ENCODE measurements around the gene TCERG1L.

Gene TCERG1L

DNA sequence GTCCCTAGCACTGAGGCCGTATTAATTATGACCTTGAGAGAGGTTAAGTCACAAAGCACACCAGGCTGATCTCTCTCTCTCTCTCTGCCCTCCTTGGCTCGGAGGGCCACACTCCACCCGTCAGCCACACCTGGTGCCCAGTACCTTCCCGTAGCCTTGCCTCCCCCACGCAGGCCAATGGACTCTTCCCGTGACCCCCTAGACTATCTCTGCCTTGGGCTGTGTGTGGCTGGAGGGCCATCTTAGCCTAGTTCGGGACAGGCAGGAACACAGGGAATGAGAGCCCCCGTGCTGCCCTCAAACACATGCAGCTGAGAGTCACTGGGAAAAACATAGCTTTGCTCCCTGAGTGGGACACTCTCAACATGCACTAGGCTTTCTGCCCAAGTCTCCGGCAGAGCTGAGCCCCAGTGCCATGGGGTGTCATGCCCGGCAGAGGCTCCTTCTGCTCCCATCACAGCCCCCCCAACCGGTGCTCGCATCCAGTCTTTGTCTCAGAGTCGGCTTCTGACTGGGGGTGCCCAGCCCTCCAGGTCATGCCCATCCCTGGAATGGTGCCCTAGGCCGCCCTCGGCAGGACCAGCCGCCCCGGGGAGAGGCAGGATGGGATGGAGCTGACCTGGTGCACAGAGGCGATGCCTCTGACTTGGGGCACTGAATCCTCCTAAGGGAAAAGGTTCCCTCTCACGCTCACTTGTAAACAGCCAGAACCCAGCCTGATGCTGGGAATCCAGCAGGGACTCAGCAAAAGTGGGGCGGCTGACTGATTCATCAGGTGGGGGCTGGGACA is 63.0 kb downstream of the TCERG1L start:
- no peak overlapping the region for H3K9ac ChIP-seq (ENCODE audit: low read length in 2 of 2)
- no peaks in the 10 kb centered on the region for H3K9me3 ChIP-seq (ENCODE audit: control insufficient read depth in 2 of 2, low read length in 2 of 2)
- peaks cover 26 to 27% of the 10 kb centered on the region in 2 donors for H3K27me3 ChIP-seq (ENCODE audit: control insufficient read depth in 1 of 2, insufficient read depth in 2 of 2, low read length in 2 of 2)
- H3K36me3 ChIP-seq (ENCODE audit: control insufficient read depth in 2 of 2, insufficient read depth in 2 of 2, low read length in 2 of 2) = no peaks in the 10 kb centered on the region
- no peaks in the 10 kb centered on the region for H3K4me1 ChIP-seq (ENCODE audit: control insufficient read depth, insufficient read depth, low read length)
- no peak overlapping the region for H3K27ac ChIP-seq (ENCODE audit: low read length)
- H3K4me3 ChIP-seq (ENCODE audit: low read length in 2 of 2) = no peak overlapping the region

DNA sequence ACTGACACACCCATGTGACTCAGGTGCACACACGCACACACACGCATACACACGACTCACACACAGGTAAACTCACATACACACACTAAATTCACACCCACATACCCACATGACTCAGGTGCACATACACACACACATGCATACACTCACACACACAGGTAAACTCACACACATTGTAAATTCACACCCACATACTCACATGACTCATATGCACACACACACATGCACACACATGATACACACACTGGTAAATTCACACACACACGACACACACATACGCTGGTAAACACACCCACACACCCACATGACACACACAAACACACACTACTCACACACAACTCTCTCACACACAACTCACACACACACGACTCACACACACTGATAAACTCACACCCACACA is 63.6 kb downstream of the TCERG1L start:
- no peaks in the 10 kb centered on the region for H3K4me1 ChIP-seq (ENCODE audit: control insufficient read depth, insufficient read depth, low read length)
- no peaks in the 10 kb centered on the region for H3K36me3 ChIP-seq (ENCODE audit: control insufficient read depth in 2 of 2, insufficient read depth in 2 of 2, low read length in 2 of 2)
- H3K27me3 ChIP-seq (ENCODE audit: control insufficient read depth in 1 of 2, insufficient read depth in 2 of 2, low read length in 2 of 2) = peaks cover 21 to 24% of the 10 kb centered on the region in 2 donors
- no peaks in the 10 kb centered on the region for H3K9me3 ChIP-seq (ENCODE audit: control insufficient read depth in 2 of 2, low read length in 2 of 2)
- no peak overlapping the region for H3K27ac ChIP-seq (ENCODE audit: low read length)
- no peak overlapping the region for H3K9ac ChIP-seq (ENCODE audit: low read length in 2 of 2)
- no peak overlapping the region for H3K4me3 ChIP-seq (ENCODE audit: low read length in 2 of 2)

DNA sequence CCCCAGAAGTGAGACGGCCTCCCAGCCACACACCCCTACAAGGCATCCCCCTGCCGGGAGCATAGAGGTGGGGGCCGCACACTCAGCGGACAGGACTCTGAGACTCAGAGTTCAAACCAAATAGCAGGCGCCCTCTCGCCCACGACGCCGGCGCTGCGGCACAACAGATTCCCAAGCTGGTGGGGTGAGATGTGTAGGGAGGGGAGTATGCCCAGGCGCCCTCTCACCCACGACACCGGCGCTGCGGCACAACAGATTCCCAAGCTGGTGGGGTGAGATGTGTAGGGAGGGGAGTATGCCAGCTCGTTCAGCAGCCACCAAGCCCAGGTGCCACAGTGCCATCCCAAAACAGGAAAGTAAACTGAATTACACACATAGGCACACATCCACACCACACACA is 64.7 kb downstream of the TCERG1L start:
- Histone ChIP-seq H3K4me3 (ENCODE audit: low read length in 2 of 2) (no peak overlapping the region), H3K9me3 (ENCODE audit: control insufficient read depth in 2 of 2, low read length in 2 of 2) (no peaks in the 10 kb centered on the region), H3K36me3 (ENCODE audit: control insufficient read depth in 2 of 2, insufficient read depth in 2 of 2, low read length in 2 of 2) (no peaks in the 10 kb centered on the region), H3K27me3 (ENCODE audit: control insufficient read depth in 1 of 2, insufficient read depth in 2 of 2, low read length in 2 of 2) (peaks cover 10 to 21% of the 10 kb centered on the region in 2 donors), H3K9ac (ENCODE audit: low read length in 2 of 2) (no peak overlapping the region), H3K4me1 (ENCODE audit: control insufficient read depth, insufficient read depth, low read length) (no peaks in the 10 kb centered on the region), H3K27ac (ENCODE audit: low read length) (no peak overlapping the region)

DNA sequence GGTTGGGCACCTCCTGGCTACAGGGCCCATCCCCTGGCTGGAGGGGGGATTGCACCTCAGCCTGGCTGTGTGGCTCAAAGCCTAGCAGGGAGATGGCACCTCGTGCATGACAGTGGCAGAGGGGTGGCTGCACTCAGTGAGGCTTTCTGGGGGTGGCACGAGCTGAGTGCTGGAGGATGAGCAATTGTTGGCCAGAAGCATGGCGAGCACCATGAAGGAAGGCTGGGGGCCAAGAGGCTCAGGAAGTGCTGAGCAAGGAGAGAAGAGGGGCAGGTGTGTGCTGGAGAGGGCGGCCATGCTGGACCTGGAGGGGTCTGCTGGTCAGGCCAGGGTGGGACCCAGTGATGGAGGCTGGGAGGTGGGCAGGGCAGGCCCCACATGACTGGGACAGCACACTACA is 65.4 kb downstream of the TCERG1L start:
- H3K27ac ChIP-seq (ENCODE audit: low read length) = no peak overlapping the region
- H3K9me3 ChIP-seq (ENCODE audit: control insufficient read depth in 2 of 2, low read length in 2 of 2) = no peaks in the 10 kb centered on the region
- H3K27me3 ChIP-seq (ENCODE audit: control insufficient read depth in 1 of 2, insufficient read depth in 2 of 2, low read length in 2 of 2) = peaks cover 9 to 19% of the 10 kb centered on the region in 2 donors
- H3K4me3 ChIP-seq (ENCODE audit: low read length in 2 of 2) = no peak overlapping the region
- H3K36me3 ChIP-seq (ENCODE audit: control insufficient read depth in 2 of 2, insufficient read depth in 2 of 2, low read length in 2 of 2) = no peaks in the 10 kb centered on the region
- no peak overlapping the region for H3K9ac ChIP-seq (ENCODE audit: low read length in 2 of 2)
- H3K4me1 ChIP-seq (ENCODE audit: control insufficient read depth, insufficient read depth, low read length) = no peaks in the 10 kb centered on the region

DNA sequence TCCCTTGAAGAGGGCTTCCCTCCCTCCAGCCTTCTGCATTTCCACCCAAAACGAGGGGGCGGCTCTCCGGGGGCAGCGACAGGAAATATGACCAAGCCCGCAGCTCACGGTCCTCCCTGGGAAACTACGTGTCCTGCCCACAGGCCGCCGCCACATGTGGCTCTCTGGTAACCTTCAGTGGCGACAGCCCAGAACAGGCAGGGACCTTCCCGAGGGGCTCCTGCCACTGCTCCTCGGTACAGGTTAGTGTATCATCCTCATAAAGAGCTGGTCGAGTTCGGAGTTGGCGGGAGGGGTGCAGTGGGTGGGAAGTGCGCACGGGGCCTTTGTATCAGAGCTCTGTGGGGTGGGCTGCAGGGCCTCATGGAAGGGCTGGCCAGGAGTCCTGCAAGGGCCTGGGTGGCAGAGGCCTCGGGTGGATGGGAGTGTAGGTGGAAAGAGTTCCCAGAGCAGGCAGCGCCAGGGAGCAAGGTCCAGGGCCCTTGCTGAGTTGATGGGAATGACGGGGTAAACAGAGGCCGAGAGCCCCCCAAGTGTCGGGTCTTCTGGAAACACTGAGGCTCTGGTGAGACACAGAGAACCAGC is 66.0 kb downstream of the TCERG1L start:
- Histone ChIP-seq H3K4me3 (ENCODE audit: low read length in 2 of 2) (no peak overlapping the region), H3K27ac (ENCODE audit: low read length) (no peak overlapping the region), H3K27me3 (ENCODE audit: control insufficient read depth in 1 of 2, insufficient read depth in 2 of 2, low read length in 2 of 2) (peaks cover 7 to 14% of the 10 kb centered on the region in 2 donors), H3K9me3 (ENCODE audit: control insufficient read depth in 2 of 2, low read length in 2 of 2) (no peaks in the 10 kb centered on the region), H3K9ac (ENCODE audit: low read length in 2 of 2) (no peak overlapping the region), H3K36me3 (ENCODE audit: control insufficient read depth in 2 of 2, insufficient read depth in 2 of 2, low read length in 2 of 2) (no peaks in the 10 kb centered on the region), H3K4me1 (ENCODE audit: control insufficient read depth, insufficient read depth, low read length) (no peaks in the 10 kb centered on the region)

DNA sequence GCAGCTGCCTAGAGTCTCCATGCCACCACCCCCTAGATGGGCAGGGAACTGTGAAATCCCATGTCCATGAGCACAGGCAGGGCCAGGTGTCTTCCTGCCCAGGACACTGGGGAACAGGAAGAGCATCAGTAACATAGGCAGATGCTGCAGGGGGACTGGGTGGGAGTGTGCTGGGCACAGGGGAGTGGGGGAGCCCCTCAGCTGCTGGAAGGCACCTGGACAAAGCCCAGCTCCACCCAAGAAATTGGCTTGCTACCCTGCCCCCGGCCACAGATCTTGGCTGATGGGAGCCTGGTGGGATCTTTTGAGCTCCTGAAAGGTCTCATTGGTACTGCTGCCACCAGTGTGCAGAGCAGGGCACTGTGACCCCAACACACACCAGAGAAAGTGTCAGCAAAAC is 66.7 kb downstream of the TCERG1L start:
- Histone ChIP-seq H3K4me1 (ENCODE audit: control insufficient read depth, insufficient read depth, low read length) (no peaks in the 10 kb centered on the region), H3K9ac (ENCODE audit: low read length in 2 of 2) (no peak overlapping the region), H3K36me3 (ENCODE audit: control insufficient read depth in 2 of 2, insufficient read depth in 2 of 2, low read length in 2 of 2) (no peaks in the 10 kb centered on the region), H3K27me3 (ENCODE audit: control insufficient read depth in 1 of 2, insufficient read depth in 2 of 2, low read length in 2 of 2) (peaks cover 7 to 10% of the 10 kb centered on the region in 2 donors), H3K9me3 (ENCODE audit: control insufficient read depth in 2 of 2, low read length in 2 of 2) (no peaks in the 10 kb centered on the region), H3K4me3 (ENCODE audit: low read length in 2 of 2) (no peak overlapping the region), H3K27ac (ENCODE audit: low read length) (no peak overlapping the region)

DNA sequence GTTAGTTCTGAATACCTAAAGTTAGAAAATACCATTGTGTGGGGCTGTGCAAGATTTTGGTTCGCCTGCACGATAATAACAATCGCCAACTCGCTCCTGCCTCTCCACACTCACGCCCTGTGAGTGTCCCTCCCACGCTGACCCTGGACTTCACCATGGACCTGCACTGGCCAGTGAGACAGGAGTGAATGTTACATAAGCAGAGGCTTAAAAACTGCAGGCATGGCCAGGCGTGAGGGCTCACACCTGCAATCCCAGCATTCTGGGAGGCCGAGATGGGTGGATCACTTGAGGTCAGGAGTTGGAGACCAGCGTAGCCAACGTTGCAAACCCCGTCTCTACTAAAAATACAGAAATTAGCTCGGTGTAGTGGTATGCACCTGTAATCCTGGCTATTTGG is 68.4 kb downstream of the TCERG1L start:
- Histone ChIP-seq H3K27ac (ENCODE audit: low read length) (no peak overlapping the region), H3K9me3 (ENCODE audit: control insufficient read depth in 2 of 2, low read length in 2 of 2) (no peaks in the 10 kb centered on the region), H3K4me3 (ENCODE audit: low read length in 2 of 2) (no peak overlapping the region), H3K9ac (ENCODE audit: low read length in 2 of 2) (no peak overlapping the region), H3K4me1 (ENCODE audit: control insufficient read depth, insufficient read depth, low read length) (no peaks in the 10 kb centered on the region), H3K27me3 (ENCODE audit: control insufficient read depth in 1 of 2, insufficient read depth in 2 of 2, low read length in 2 of 2) (peaks cover 9 to 13% of the 10 kb centered on the region in 2 donors), H3K36me3 (ENCODE audit: control insufficient read depth in 2 of 2, insufficient read depth in 2 of 2, low read length in 2 of 2) (no peaks in the 10 kb centered on the region)

DNA sequence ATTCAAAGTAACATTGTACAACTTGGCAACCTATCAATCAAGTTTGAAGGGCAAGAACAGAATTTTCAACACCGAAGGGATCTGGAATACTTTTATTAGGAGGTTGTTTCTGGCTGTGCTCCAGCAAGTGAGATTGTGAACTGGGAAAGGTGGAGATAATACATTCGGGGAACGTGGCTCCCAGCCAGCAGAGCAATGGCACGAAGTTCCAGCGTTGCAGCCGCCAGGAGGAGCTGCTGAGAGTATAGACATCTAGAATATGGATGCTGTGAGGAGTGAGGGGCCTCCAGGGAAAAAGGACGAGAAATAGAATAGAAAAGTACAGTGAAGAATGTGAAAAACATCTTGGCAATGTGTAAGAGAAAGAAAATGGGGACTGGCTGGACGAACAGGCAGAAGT is 69.5 kb downstream of the TCERG1L start:
- Histone ChIP-seq H3K27me3 (ENCODE audit: control insufficient read depth in 1 of 2, insufficient read depth in 2 of 2, low read length in 2 of 2) (peaks cover 9 to 12% of the 10 kb centered on the region in 2 donors), H3K9me3 (ENCODE audit: control insufficient read depth in 2 of 2, low read length in 2 of 2) (no peaks in the 10 kb centered on the region), H3K4me3 (ENCODE audit: low read length in 2 of 2) (no peak overlapping the region), H3K27ac (ENCODE audit: low read length) (no peak overlapping the region), H3K36me3 (ENCODE audit: control insufficient read depth in 2 of 2, insufficient read depth in 2 of 2, low read length in 2 of 2) (no peaks in the 10 kb centered on the region), H3K9ac (ENCODE audit: low read length in 2 of 2) (no peak overlapping the region), H3K4me1 (ENCODE audit: control insufficient read depth, insufficient read depth, low read length) (no peaks in the 10 kb centered on the region)

DNA sequence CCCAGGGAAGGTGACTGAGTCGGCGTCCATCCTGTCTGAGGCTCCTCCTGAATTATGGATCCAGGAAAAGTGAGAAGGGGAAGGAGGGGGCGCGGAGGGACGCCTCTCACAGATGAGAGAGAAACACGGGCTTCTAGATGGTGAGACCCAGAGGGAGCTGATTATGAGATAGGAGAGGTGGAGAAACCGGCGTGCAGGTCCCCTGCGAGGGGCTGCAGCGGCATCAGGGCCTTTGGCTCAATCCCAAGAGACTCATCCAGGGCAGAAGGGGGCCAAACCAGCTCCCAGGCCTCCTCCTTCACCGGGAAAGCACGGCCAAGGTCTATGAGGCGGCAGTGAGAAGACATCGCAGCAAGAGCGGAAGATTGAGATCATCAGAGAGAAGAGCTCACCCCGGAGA is 70.8 kb downstream of the TCERG1L start:
- H3K27ac ChIP-seq (ENCODE audit: low read length) = no peak overlapping the region

DNA sequence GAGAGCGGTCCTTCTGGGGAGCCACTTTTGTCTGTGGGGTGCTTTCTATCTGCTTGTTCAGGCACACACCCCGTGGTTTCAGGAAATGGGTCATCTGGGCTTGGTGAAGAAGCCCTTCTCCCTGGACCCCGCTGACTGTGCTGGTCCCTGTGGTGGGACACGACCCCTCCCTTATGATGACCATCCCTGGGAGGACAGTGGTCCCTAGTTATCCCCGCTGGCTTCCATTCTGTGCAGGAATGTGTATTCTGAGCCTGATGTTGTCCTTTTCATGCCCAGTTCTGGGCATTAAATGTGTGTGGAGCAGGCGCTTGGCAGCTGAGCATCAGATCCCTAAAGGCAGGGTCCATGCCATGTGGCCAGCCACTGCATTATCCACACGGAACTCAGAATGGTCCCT is 71.6 kb downstream of the TCERG1L start:
- no peak overlapping the region for H3K9ac ChIP-seq (ENCODE audit: low read length in 2 of 2)
- no peaks in the 10 kb centered on the region for H3K9me3 ChIP-seq (ENCODE audit: control insufficient read depth in 2 of 2, low read length in 2 of 2)
- no peaks in the 10 kb centered on the region for H3K4me1 ChIP-seq (ENCODE audit: control insufficient read depth, insufficient read depth, low read length)
- H3K36me3 ChIP-seq (ENCODE audit: control insufficient read depth in 2 of 2, insufficient read depth in 2 of 2, low read length in 2 of 2) = no peaks in the 10 kb centered on the region
- no peak overlapping the region for H3K4me3 ChIP-seq (ENCODE audit: low read length in 2 of 2)
- H3K27ac ChIP-seq (ENCODE audit: low read length) = no peak overlapping the region
- H3K27me3 ChIP-seq (ENCODE audit: control insufficient read depth in 1 of 2, insufficient read depth in 2 of 2, low read length in 2 of 2) = peaks cover 13 to 14% of the 10 kb centered on the region in 2 donors

More for the DNA sequence above, 70.8 kb downstream of the TCERG1L start:
- Histone ChIP-seq H3K9ac (ENCODE audit: low read length in 2 of 2) (no peak overlapping the region), H3K27me3 (ENCODE audit: control insufficient read depth in 1 of 2, insufficient read depth in 2 of 2, low read length in 2 of 2) (peaks cover 13 to 14% of the 10 kb centered on the region in 2 donors), H3K36me3 (ENCODE audit: control insufficient read depth in 2 of 2, insufficient read depth in 2 of 2, low read length in 2 of 2) (no peaks in the 10 kb centered on the region), H3K9me3 (ENCODE audit: control insufficient read depth in 2 of 2, low read length in 2 of 2) (no peaks in the 10 kb centered on the region), H3K4me3 (ENCODE audit: low read length in 2 of 2) (no peak overlapping the region), H3K4me1 (ENCODE audit: control insufficient read depth, insufficient read depth, low read length) (no peaks in the 10 kb centered on the region)

DNA sequence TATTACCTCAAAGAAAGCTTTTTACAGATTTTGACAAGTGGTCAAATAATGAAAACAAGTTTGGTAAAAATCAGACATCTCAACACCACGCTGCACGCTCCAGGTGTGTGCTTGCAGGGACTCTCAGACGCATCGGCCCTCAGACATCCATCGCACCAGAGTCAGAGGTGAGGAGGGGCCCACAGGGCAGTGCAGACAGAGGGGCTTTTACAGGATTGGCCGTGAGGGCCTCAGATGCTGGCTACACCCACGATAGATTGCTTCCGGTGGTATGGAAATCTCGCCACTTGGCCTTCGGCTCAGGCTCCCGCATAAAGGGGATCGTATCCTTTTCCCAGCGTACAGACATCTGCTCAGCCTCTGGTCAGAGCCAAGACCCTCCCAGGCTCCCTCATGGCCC is 72.1 kb downstream of the TCERG1L start:
- Histone ChIP-seq H3K9ac (ENCODE audit: low read length in 2 of 2) (no peak overlapping the region), H3K27ac (ENCODE audit: low read length) (no peak overlapping the region), H3K27me3 (ENCODE audit: control insufficient read depth in 1 of 2, insufficient read depth in 2 of 2, low read length in 2 of 2) (peaks cover 13 to 14% of the 10 kb centered on the region in 2 donors)

More for the DNA sequence above, 72.1 kb downstream of the TCERG1L start:
- Histone ChIP-seq H3K4me3 (ENCODE audit: low read length in 2 of 2) (no peak overlapping the region), H3K4me1 (ENCODE audit: control insufficient read depth, insufficient read depth, low read length) (no peaks in the 10 kb centered on the region), H3K9me3 (ENCODE audit: control insufficient read depth in 2 of 2, low read length in 2 of 2) (no peaks in the 10 kb centered on the region), H3K36me3 (ENCODE audit: control insufficient read depth in 2 of 2, insufficient read depth in 2 of 2, low read length in 2 of 2) (no peaks in the 10 kb centered on the region)

All from stomach smooth muscle (tissue), 2 donors.